Gastrocnemius medialis (tissue), 4 donors: ENCODE data around the gene PDGFC. TPM values are rescaled to one million over a fixed set of nuclear protein-coding genes. Genes with fewer than 3 reads are reported as not detected.

Experiments used
- ATAC-seq, 2 donors: fragments of 150-250 bp; one replicate each; pipeline ENCODE4 v1.9.1; 2016
- DNase-seq, 2 donors: peaks; one replicate each; pipeline ENCODE4 v3.0.0-alpha.2; 2019
- H3K27ac ChIP-seq, 4 donors: fragments of 200-600 bp; sonication (generic); 1 replicate in 1 of 4; 2 replicates in 3 of 4; pipeline ENCODE4 v1.5.1; 2016 to 2018; ENCODE audit warnings: mild to moderate bottlenecking in 2 of 4, moderate library complexity in 1 of 4
- H3K27me3 ChIP-seq, 3 donors: fragments of 200-600 bp; sonication (generic) in 2 of 3; 1 replicate in 1 of 3; 2 replicates in 2 of 3; pipeline versions ENCODE4 v1.5.1 to v1.6.0; 2016 to 2019; ENCODE audit warnings: mild to moderate bottlenecking in 1 of 3, moderate library complexity in 1 of 3
- H3K36me3 ChIP-seq, 2 donors: fragments of 200-600 bp; sonication (generic) in 1 of 2; one replicate each; pipeline ENCODE4 v1.5.1; 2017 to 2018
- H3K4me1 ChIP-seq, 2 donors: fragments of 200-600 bp; sonication (generic) in 1 of 2; one replicate each; pipeline ENCODE4 v1.5.1; 2016 to 2017; ENCODE audit warnings: mild to moderate bottlenecking in 2 of 2
- H3K4me3 ChIP-seq, 4 donors: fragments of 200-600 bp; sonication (generic) in 3 of 4; 1 replicate in 1 of 4; 2 replicates in 3 of 4; pipeline ENCODE4 v1.5.1; 2016 to 2019; ENCODE audit warnings: mild to moderate bottlenecking in 2 of 4
- H3K9me3 ChIP-seq, 3 donors: fragments of 200-600 bp; sonication (generic) in 2 of 3; 1 replicate in 1 of 3; 2 replicates in 2 of 3; pipeline ENCODE4 v1.5.1; 2016 to 2019
- POLR2A ChIP-seq, 2 donors: fragments of 450-650 bp; IDR thresholded peaks; one replicate each; pipeline ENCODE4 v1.6.1; 2017; ENCODE audit warnings: antibody characterized with exemption in 2 of 2, mild to moderate bottlenecking in 2 of 2, moderate library complexity in 2 of 2
- in situ Hi-C, 4 donors: fragments of 200-750 bp; cut with MboI; loops; one replicate each; pipeline versions ENCODE4 v1.15.0 to v1.8.0; 2017; ENCODE audit warnings: low sequenced_read_pairs in 4 of 4
- intact Hi-C: fragments of 100-400 bp; cut with DNase I; formaldehyde crosslinking; loops from one replicate; pipeline ENCODE4 v1.15.1; 2023; ENCODE audit warnings: low total_unique reads
- total RNA-seq, 4 donors: library from RNA; depleted of rRNA; stranded (reverse); fragments of >200 nt; gene quantifications; one replicate each; pipeline versions ENCODE4 v1.1.0 to v1.2.3, GENCODE V29; 2016
- TF ChIP-seq, protein P1 (sequence below), 5 experiments: fragments of 450-650 bp in 3 of 5; fragments of 200-600 bp in 2 of 5; sonication (generic) in 2 of 5; IDR thresholded peaks in 4 of 5; conservative IDR thresholded peaks in 1 of 5; 1 replicate in 4 of 5; 2 replicates in 1 of 5; pipeline ENCODE4 v1.5.1; 2016 to 2019; ENCODE audit warnings: antibody characterized with exemption in 5 of 5, mild to moderate bottlenecking in 3 of 5, moderate library complexity in 3 of 5

The PDGFC gene
- total RNA-seq, 4 donors from 2014 or later: 4.4 to 10.7 (median 6.3) TPM

DNA sequence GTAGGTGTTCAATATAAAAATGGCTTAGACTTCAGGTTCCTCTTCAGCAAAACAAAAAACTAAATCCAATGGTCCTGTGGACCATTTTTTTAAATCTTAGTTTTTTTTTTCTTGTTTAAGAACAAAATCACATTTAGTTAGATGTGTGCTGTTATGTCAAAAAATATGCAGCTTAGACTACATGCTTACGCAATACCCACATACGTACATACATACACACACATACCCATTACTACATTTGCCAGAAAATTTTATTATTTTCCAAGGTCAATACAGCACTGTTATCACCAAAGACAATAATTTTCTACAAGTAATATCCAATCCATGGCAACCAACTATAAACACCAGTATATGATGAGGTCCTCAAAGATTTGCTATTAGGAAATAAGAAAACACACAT lies 144.1 kb downstream of the PDGFC start:
- Histone ChIP-seq H3K27ac (no peak overlapping the region), H3K4me3 (no peak overlapping the region), H3K9me3 (no peaks in the 10 kb centered on the region), H3K27me3 (no peaks in the 10 kb centered on the region), H3K4me1 (peaks cover 9 to 12% of the 10 kb centered on the region in 2 donors), H3K36me3 (no peaks in the 10 kb centered on the region)
- no peak for ATAC-seq
- in situ Hi-C loops: no loop called here
- DNase-seq: no peak
- no peak for TF ChIP-seq POLR2A (IDR thresholded peaks at IDR 0.05)
- TF ChIP-seq, protein P1, sequence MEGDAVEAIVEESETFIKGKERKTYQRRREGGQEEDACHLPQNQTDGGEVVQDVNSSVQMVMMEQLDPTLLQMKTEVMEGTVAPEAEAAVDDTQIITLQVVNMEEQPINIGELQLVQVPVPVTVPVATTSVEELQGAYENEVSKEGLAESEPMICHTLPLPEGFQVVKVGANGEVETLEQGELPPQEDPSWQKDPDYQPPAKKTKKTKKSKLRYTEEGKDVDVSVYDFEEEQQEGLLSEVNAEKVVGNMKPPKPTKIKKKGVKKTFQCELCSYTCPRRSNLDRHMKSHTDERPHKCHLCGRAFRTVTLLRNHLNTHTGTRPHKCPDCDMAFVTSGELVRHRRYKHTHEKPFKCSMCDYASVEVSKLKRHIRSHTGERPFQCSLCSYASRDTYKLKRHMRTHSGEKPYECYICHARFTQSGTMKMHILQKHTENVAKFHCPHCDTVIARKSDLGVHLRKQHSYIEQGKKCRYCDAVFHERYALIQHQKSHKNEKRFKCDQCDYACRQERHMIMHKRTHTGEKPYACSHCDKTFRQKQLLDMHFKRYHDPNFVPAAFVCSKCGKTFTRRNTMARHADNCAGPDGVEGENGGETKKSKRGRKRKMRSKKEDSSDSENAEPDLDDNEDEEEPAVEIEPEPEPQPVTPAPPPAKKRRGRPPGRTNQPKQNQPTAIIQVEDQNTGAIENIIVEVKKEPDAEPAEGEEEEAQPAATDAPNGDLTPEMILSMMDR (IDR thresholded peaks at IDR 0.05 in 4 of 5, conservative IDR thresholded peaks at IDR 0.05 in 1 of 5): no peak
- intact Hi-C loops: no loop called here

DNA sequence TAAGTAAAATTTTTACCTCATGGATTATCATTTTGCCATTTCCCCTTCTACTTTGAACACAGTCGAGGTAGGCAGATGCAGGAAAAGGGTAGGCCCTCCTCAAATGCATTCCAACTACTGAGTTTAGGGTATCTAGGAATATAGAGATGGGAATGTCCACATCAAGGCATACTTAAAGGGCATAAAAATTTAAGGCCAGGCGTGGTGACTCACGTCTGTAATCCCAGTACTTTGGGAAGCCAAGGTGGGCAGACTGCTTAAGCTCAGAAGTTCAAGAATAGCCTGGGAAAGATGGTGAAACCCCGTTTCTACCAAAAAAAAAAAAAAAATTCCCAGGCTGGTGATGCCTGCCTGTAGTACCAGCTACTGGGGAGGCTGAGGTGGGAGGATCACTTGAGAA lies 146.5 kb downstream of the PDGFC start:
- in situ Hi-C loops (no loop called here), intact Hi-C loops (no loop called here)

DNA sequence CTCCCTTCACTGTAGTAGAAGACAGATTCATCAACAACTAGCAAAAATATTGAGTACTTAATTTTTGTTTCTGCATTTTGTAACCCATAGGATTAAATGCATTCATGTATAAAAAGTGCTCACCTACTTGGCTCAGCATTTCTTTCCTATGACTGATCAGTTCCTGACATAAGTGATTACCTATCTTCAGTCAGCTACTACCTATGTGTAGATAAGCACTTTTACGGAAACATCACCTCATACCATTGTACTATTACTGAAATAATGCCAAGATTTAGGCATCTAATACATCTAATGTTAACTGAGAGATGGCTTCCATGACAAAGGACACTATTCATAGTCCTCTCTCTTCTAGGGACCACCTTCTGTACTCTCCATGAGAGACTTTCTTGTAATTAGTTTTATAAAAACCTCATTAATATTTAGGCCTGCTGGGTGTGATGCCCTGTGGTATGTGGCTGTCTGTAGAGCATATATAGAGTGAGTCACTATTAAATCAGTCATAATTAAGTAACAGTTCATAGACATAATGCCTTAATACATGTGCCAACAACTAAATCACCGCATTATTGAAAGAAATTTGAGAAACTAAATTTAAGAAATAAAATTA lies 147.0 kb downstream of the PDGFC start:
- Histone ChIP-seq H3K4me3 (no peak overlapping the region), H3K4me1 (peaks cover 6 to 15% of the 10 kb centered on the region in 2 donors), H3K36me3 (no peaks in the 10 kb centered on the region), H3K9me3 (no peaks in the 10 kb centered on the region), H3K27me3 (no peaks in the 10 kb centered on the region), H3K27ac (no peak overlapping the region)
- ATAC-seq (no peak), DNase-seq (no peak)
- in situ Hi-C loops (no loop called here), intact Hi-C loops (no loop called here)
- TF ChIP-seq, protein P1 (IDR thresholded peaks at IDR 0.05 in 4 of 5, conservative IDR thresholded peaks at IDR 0.05 in 1 of 5): no peak
- no peak for TF ChIP-seq POLR2A (IDR thresholded peaks at IDR 0.05)

More for the DNA sequence above, 146.5 kb downstream of the PDGFC start:
- Histone ChIP-seq H3K4me1 (peaks cover 9 to 19% of the 10 kb centered on the region in 2 donors), H3K36me3 (no peaks in the 10 kb centered on the region), H3K9me3 (no peaks in the 10 kb centered on the region), H3K27ac (no peak overlapping the region), H3K4me3 (no peak overlapping the region), H3K27me3 (no peaks in the 10 kb centered on the region)
- TF ChIP-seq POLR2A (IDR thresholded peaks at IDR 0.05): no peak
- TF ChIP-seq, protein P1 (IDR thresholded peaks at IDR 0.05 in 4 of 5, conservative IDR thresholded peaks at IDR 0.05 in 1 of 5): no peak
- ATAC-seq (no peak), DNase-seq (no peak)

DNA sequence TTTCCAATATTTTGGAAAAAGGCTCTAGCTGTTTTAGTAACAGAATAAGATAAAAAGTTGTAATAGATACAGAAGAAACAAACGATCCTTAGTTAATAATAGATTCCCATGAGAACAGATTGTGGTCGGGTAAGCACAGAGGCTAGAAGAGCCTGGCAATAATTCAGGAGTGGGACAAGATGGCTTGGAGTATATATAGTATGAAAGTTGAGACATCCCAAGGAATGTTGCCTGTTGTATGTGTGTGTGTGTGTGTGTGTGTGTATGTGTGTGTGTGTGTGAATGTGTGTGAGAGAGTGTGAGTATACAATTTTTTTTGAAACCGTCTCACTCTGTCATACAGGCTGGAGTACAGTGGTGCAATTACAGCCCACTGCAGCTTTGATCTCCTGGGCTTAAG lies 150.7 kb downstream of the PDGFC start:
- DNase-seq: no peak
- Histone ChIP-seq H3K4me3 (no peak overlapping the region), H3K9me3 (no peaks in the 10 kb centered on the region), H3K27ac (no peak overlapping the region), H3K27me3 (no peaks in the 10 kb centered on the region), H3K36me3 (no peaks in the 10 kb centered on the region), H3K4me1 (peaks cover 2 to 14% of the 10 kb centered on the region in 2 donors)
- no peak for TF ChIP-seq POLR2A (IDR thresholded peaks at IDR 0.05)
- TF ChIP-seq, protein P1 (IDR thresholded peaks at IDR 0.05 in 4 of 5, conservative IDR thresholded peaks at IDR 0.05 in 1 of 5): no peak
- peak in 1 of 2 donors; percentile 72 for ATAC-seq
- in situ Hi-C loops: no loop called here
- intact Hi-C loops: no loop called here

DNA sequence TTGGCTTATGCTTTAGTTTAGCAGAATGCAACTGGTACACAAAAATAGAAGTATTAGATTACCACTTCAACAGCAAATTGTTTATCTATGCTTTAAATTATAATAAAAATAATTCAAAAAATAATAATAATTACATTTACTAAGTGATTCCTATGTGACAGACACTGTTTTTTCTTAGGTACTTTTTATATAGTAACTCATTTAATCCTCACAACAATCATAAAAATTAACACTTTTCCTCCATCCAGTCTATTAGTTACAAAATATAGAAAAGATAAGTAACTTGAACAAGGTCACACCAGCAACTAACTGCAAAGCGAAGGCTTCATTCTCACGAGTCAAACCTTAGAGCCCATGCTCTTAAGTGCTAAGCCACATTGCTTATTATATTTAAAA lies 155.2 kb downstream of the PDGFC start:
- in situ Hi-C loops (no loop called here), intact Hi-C loops (no loop called here)
- DNase-seq (no peak), ATAC-seq (no peak)
- H3K27ac ChIP-seq: no peak overlapping the region
- TF ChIP-seq, protein P1 (IDR thresholded peaks at IDR 0.05 in 4 of 5, conservative IDR thresholded peaks at IDR 0.05 in 1 of 5): no peak
- no peak for TF ChIP-seq POLR2A (IDR thresholded peaks at IDR 0.05)
- no peaks in the 10 kb centered on the region for H3K9me3 ChIP-seq
- no peaks in the 10 kb centered on the region for H3K27me3 ChIP-seq
- H3K4me1 ChIP-seq: peaks cover 8 to 21% of the 10 kb centered on the region in 2 donors
- H3K4me3 ChIP-seq: no peak overlapping the region
- no peaks in the 10 kb centered on the region for H3K36me3 ChIP-seq
